ENCODE results near the gene AFTPH.

Gene AFTPH

DNA sequence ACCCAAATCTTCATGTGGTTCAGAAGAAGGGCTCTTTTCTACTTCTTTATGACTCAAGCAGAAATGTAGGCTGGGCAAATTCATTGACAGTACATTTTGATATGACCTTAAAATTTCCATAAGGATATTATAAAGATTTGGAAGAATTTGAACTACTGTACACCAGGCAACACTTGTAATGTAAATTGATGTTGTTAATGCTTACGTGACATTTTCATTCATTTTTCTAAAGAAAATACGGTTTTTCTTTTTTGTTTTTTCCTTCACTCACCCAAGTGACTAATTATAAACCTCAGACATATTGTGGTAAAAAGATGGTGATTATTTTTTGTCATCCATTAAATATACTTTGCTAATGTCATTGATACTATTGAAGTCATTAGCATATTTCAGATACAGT is 17.4 kb downstream of the AFTPH start:
- DNase-seq = no peak

DNA sequence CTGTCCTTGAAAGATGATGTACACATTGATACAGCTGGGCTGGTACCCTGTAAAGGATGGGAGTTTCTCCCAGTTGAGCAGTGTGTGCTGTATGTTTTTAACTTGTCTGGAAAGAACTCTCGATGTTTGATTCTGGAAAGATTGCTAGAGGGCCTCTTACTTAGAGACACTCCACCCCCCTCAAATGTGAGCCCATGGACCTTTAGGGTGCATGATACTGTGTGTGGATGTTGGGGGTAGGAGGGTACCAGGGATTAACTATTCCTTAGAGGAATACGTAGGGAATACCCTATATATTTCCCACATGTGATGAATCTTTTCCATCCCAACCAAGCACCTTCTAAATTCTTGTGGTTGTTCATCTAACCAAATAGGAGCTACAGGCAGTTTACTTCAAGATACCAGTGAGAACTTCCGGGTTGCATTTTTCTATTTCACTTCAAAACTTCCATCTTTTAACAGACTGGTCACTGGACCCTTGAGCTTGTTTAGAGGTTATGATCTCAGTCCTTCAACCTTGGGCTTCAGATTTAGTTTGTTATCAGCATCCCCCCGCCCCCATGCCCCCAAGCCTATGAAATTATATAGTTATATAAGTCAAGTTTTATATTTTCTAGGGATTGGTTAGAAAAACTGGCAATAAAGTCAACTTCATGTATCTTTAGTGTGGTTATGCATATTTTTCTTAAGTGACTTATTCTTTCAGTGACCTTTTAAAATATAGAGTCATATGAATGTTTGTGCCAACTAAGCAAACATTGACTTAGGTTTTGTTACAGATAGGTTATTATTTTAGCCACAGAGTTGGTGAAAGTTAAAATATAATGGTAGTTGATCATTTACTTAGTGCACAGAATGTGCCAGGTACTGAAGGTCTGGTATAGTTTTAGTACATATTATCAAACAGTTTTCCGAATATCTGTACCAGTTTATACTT is 18.2 kb downstream of the AFTPH start:
- no peak for DNase-seq

GRCh38 chr2:64543008-64543697 is 19.0 kb downstream of the AFTPH start:
- no peak for DNase-seq

DNA sequence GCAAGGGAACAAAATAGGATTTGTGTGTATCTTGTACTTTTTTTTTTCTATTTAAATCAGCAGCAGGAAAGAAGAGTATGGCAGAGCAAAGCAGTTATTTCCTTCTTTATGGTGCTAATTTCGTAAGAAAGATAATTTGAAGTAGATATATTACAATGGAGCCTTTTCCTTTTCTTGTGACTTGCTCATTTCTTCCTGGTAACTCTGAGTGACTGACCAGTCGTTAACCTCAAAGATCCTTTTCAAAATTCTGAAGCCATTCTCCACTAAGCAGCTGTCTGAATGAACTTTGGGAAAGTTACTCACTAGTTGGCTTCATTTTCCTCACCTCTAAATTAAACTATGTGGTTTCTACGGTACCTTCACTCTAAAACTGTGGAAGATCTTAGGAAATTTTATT is 24.6 kb downstream of the AFTPH start:
- no peak for DNase-seq

GRCh38 chr2:64550042-64550441 is 25.9 kb downstream of the AFTPH start:
- DNase-seq = no peak

DNA sequence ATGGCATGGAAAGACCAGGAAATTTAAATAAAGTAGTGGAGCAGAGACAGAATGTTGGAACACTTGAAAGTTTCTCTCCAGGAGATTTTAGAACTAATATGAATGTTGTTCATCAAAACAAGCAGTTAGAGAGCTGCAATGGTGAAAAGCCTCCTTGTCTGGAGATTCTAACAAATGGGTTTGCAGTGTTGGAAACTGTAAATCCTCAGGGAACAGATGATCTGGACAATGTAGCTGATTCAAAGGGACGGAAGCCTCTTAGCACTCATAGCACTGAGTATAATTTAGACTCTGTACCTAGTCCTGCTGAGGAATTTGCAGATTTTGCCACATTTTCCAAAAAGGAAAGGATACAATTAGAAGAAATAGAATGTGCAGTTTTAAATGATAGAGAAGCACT is 27.7 kb downstream of the AFTPH start:
- no peak for DNase-seq

GRCh38 chr2:64554117-64554516 is 30.0 kb downstream of the AFTPH start:
- DNase-seq = no peak

DNA sequence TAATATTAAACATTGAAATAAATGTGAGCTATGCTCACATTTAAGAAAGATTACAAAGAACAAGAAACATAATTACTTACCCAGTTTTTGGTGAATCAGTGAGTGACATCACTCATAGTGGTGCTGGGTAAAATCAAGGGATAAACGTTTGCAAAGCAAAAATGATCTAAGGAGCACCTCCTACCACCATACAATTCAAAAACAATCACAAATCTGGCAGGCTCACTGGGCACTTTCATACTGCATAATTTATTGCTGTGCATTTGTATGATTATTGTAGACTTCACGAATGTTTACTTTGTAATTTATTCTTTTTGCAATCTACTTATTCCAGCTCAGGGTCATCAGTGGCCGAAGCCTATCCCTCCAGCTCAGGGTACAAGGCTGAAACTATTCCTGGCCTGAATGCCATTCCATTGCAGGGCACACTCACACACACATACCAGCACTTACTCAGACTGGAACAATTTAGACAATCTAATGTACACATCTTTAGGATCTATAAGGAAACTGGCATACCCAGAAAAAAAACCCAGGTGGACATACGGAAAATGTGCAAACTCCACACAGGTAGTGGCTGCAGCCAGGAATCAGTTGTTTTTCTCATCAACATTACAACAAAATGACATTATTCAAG is 34.4 kb downstream of the AFTPH start:
- no peak for DNase-seq

DNA sequence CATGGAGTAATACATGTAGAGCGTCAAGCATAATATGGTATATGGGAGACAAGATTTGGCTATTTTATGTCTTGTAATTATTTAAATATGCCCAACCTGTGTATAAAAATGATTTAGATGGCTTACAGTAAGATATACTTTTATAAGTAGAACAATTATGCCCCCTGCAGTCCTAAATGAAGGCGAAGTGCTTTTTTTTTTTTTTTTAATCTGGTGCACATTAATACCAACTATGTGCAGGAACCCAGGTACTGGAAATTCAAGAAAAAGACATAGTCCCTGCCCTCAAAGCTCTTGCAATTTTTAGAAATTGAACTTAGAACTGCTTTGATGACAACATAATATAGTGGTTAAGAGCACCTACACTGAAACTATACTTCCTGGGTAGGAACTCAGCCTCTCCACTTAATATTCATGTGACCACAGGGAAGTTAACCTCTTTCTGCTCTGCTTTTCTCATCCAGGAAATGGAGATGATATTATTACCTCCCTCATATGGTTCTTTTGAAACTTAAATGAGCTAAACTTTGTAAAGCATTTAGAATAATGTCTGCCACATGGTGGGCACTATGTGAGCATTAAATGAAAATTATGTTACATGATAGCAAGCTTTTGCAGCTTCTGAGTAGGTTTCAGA is 38.1 kb downstream of the AFTPH start:
- DNase-seq = peak; percentile 54

- DNase-seq = no peak
Observed at GRCh38 chr2:64563436-64563938, 39.4 kb downstream of the AFTPH start.

DNA sequence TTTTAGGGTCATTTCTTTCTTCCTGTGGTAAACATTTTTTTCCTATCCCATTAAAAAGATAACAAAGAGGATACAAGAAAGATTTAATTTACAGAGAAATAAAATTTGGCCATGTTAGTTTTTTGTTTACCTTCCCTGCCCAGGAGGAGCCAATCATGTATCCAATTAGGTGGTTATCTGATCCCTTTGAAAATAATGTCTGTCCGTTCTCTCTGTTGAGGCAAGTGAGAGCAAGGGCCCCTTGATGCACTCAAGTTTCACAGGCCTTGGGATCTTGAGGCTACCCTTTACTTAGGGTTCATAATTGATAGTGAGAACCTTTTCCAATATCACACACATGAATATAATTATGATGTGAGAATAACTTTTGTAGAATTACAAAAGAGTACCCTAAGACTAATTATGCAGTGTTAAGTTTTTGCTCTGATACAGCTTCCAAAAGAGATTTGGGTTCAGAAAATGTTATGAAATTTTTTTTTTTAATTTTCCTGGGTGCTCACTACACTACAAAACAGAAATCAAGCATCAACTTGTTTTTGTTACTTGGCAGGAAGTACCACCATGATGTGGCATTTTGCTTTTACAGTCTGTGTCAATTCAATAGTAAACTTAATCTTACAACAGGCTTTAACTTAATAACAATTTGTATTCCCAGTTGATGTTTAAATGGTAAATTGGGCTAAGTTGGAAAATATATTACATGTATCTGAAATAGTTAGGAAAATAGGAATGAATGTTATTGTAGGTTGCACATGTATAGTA is 42.0 kb downstream of the AFTPH start:
- no peak for DNase-seq

GRCh38 chr2:64567473-64567872 is 43.3 kb downstream of the AFTPH start:
- no peak for DNase-seq

DNA sequence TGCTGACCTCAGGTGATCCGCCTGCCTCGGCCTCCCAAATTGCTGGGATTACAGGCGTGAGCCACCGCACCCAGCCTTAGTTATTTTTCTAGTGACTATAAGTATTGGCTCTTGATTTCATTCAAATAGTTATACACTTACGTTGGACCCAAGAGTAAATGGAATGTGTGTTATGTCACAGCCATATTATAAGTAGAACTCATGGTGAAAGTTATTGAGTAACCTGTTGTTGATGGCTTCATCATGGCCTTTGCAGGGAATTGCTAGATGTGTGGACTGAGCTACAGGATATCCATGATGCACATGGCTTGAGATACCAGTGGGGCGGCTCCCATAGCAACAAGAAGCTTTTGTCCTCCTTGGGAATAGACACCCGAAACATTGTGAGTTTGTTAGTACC is 44.7 kb downstream of the AFTPH start:
- DNase-seq = no peak

GRCh38 chr2:64574871-64575270 is 50.7 kb downstream of the AFTPH start:
- no peak for DNase-seq

GRCh38 chr2:64581018-64581417 is 56.9 kb downstream of the AFTPH start:
- no peak for DNase-seq

- no peak for DNase-seq
Observed at GRCh38 chr2:64581777-64582539, 57.8 kb downstream of the AFTPH start.

- no peak for DNase-seq
Observed at GRCh38 chr2:64582774-64583340, 58.7 kb downstream of the AFTPH start.

DNA sequence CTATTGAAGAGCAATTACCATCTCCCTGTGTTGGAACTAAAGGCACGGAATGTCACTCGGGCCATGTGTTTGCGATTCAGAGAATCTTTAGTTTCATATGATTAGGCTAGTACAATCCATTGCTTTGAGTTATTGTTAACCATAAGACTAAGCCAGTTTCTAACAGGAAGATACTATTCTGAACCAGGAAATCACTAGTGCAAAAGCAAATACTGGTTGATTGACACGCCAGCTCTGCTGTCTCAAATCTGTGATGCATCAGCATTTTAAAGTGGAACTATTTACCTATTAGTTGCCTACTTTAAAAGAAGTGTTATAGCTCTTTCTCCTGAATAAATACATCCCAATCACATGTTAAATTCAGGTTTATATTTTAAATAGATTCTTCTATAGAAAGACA is 61.9 kb downstream of the AFTPH start:
- DNase-seq = no peak

- DNase-seq = peak; percentile 58
Observed at GRCh38 chr2:64586883-64587481, 62.9 kb downstream of the AFTPH start.

DNA sequence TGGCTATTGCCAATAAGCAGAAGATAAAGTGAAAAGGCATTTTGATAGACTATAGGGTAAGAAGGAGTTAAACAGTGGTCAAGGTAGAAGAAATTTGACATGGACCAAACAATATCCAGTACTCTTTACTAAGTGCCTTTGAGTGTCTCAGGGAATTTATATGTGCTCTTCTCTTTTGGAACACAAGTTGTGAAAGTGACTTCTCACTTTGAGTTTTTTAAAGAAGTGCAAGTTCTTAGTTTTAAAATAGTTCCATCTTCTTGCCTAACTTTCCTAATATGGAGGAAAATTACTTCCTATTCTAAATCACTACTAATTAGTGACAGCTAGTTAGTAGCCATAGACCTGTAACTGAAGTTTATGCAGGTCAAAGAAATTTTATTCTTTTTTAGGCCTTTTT is 63.4 kb downstream of the AFTPH start:
- peak; percentile 59 for DNase-seq

DNA sequence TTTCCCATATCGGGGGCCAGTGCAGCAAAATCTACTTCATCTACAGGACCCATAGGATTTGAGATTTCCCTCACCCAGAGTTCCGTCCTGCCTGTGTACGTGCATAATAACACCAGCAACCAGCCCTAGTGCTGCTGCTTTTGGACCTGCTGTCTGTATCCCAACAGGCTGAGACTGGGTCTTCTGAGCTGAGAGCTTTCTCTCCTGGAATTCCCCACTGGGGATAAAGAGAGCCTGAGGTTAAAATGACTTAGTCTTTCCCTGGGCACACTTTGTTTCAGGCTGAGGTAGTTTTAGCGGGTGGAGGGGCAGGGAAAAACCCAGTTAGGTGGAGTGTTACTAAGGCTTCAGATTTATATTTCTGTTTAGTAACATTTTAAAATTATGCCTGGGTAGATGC is 67.1 kb downstream of the AFTPH start:
- no peak for DNase-seq
